ENCODE data around the gene SLC7A11.
"Not testable (repeated sequence)": the region's sequence is repeated elsewhere in the genome, so short reads cannot be mapped to it uniquely, and the experiment has no call there.

SLC7A11 gene

DNA sequence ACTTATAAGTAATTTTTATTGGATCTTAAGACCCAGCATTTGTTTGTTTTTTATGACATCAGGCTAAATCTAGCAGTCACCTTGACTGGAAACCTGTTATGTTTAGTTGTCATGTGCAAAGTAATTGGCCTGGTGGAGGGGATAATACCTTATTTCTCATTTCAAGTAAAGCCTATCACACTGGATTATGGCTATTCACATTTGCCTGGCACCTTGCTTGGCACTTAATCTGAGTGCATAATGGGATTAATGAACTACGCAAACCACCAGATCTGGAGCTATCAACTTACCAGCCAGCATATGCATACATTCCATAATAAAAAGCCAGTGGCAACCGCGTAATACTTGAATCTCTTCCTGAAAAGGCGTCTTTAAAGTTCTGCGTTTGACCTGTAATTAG lies 23.2 kb downstream of the SLC7A11 start:
- H3K4me3 ChIP-seq (replicated peaks in 1 of 2; ENCODE audit: low read depth in 2 of 2, low read length in 2 of 2): no peak overlapping the region
- no peak for DNase-seq (ENCODE audit: low read depth in 2 of 2)
- TF ChIP-seq, protein P1, sequence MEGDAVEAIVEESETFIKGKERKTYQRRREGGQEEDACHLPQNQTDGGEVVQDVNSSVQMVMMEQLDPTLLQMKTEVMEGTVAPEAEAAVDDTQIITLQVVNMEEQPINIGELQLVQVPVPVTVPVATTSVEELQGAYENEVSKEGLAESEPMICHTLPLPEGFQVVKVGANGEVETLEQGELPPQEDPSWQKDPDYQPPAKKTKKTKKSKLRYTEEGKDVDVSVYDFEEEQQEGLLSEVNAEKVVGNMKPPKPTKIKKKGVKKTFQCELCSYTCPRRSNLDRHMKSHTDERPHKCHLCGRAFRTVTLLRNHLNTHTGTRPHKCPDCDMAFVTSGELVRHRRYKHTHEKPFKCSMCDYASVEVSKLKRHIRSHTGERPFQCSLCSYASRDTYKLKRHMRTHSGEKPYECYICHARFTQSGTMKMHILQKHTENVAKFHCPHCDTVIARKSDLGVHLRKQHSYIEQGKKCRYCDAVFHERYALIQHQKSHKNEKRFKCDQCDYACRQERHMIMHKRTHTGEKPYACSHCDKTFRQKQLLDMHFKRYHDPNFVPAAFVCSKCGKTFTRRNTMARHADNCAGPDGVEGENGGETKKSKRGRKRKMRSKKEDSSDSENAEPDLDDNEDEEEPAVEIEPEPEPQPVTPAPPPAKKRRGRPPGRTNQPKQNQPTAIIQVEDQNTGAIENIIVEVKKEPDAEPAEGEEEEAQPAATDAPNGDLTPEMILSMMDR (IDR thresholded peaks at IDR 0.05; ENCODE audit: low read depth, low read length): no peak

DNA sequence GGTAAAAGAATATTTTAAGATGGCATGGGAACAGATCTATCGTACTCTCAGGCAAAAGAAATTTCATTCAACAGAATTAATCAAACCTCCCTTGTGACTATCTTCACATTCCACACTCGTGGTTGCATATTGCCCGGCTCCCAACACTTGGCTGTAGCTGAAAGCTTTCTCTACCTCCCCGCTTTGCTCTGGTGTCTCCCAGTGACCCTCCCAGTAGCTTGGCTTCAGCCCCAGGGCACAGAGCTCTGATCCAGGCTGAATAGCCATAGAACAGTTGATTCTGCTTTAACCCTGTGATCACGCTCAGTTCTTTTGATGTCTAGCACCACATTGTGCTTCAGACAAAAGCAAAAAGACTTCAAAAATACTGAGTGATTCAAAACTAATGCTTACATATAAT lies 24.6 kb downstream of the SLC7A11 start:
- TF ChIP-seq, protein P1 (IDR thresholded peaks at IDR 0.05; ENCODE audit: low read depth, low read length): no peak
- DNase-seq (ENCODE audit: low read depth in 2 of 2): no peak
- H3K4me3 ChIP-seq (replicated peaks in 1 of 2; ENCODE audit: low read depth in 2 of 2, low read length in 2 of 2): no peak overlapping the region

GRCh38 chr4:138216272-138216867 lies 25.8 kb downstream of the SLC7A11 start:
- TF ChIP-seq, protein P1 (IDR thresholded peaks at IDR 0.05; ENCODE audit: low read depth, low read length): no peak
- no peak for DNase-seq (ENCODE audit: low read depth in 2 of 2)
- H3K4me3 ChIP-seq (replicated peaks in 1 of 2; ENCODE audit: low read depth in 2 of 2, low read length in 2 of 2): no peak overlapping the region

DNA sequence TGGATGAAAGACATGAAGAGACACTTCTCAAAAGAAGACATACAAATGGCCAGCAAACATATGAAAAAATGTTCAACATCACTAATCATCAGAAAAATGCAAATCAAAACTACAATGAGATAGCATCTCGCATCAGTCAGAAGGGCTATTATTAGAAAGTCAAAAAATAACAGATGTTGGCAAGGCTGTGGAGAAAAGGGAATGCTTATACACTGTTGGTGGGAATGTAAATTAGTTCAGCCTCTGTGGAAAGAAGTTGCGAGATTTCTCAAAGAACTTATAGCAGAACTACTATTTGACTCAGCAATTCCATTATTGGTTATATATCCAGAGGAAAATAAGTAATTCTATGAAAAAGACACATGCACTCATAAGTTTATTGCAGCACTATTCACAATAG lies 31.6 kb downstream of the SLC7A11 start:
- DNase-seq (ENCODE audit: low read depth in 2 of 2): peak in 1 of 2 donors; percentile 15
- not testable (repeated sequence) for H3K4me3 ChIP-seq (replicated peaks in 1 of 2; ENCODE audit: low read depth in 2 of 2, low read length in 2 of 2)

GRCh38 chr4:138209094-138209493 lies 33.1 kb downstream of the SLC7A11 start:
- TF ChIP-seq, protein P1 (IDR thresholded peaks at IDR 0.05; ENCODE audit: low read depth, low read length): no peak
- DNase-seq (ENCODE audit: low read depth in 2 of 2): peak in 1 of 2 donors; percentile 17
- H3K4me3 ChIP-seq (replicated peaks in 1 of 2; ENCODE audit: low read depth in 2 of 2, low read length in 2 of 2): no peak overlapping the region

DNA sequence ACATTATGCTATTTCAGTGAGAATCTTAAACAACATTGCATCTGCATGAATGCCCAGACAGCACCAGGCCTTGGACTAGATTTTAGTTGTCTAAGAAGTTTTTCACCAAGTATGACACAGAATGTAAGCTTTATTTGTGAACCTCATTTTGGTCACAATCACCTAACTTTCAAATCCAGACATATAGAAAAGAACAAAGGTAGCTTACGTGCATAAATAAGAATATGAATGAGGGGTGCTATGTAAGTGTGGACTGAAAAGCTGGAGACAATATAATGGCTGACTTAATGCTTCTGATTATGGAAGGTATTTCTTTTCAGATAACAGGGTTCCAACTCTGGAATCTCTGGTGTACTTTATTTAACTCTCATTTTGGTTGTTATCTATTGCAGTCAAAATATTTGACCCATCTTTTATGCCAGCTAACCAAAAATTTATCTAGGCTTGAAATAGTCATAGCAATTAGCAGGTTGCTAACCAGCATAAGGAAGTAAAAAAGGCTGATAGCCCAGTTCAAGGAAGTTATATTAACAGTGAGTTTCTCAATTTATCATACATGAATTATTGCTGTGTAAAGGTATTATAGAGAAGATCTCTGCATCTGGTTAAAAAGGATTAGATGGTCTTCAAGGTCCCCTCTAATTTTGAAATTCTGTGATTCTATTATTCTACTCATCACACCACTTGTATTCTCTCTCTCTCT lies 36.5 kb downstream of the SLC7A11 start:
- DNase-seq (ENCODE audit: low read depth in 2 of 2): no peak
- no peak overlapping the region for H3K4me3 ChIP-seq (replicated peaks in 1 of 2; ENCODE audit: low read depth in 2 of 2, low read length in 2 of 2)
- TF ChIP-seq, protein P1 (IDR thresholded peaks at IDR 0.05; ENCODE audit: low read depth, low read length): no peak

GRCh38 chr4:138204507-138204906 lies 37.6 kb downstream of the SLC7A11 start:
- TF ChIP-seq, protein P1 (IDR thresholded peaks at IDR 0.05; ENCODE audit: low read depth, low read length): no peak
- no peak overlapping the region for H3K4me3 ChIP-seq (replicated peaks in 1 of 2; ENCODE audit: low read depth in 2 of 2, low read length in 2 of 2)
- no peak for DNase-seq (ENCODE audit: low read depth in 2 of 2)
